Smooth muscle cell (in vitro differentiated cells): Measurements from ENCODE around the gene MRE11. TPM values are rescaled to one million over a fixed set of nuclear protein-coding genes. Genes with fewer than 3 reads are reported as not detected.

Source experiments
- DNase-seq: peaks from one replicate; lab custom pipeline; 2025; ENCODE audit not compliant: unreplicated experiment; lab: John Stamatoyannopoulos, UW
- H2AFZ ChIP-seq: fragments of 200-600 bp; sonication (generic); 2 replicates; pipeline ENCODE4 v1.6.0; 2016; ENCODE audit warnings: antibody characterized with exemption, low read depth, mild to moderate bottlenecking
- H3F3A ChIP-seq: fragments of 200-600 bp; sonication (generic); 2 replicates; pipeline ENCODE4 v1.6.0; 2017; ENCODE audit warnings: antibody characterized with exemption, low read depth
- H3K27ac ChIP-seq: fragments of 200-600 bp; sonication (generic); 2 replicates; pipeline ENCODE4 v1.5.1; 2016; ENCODE audit warnings: low read depth, mild to moderate bottlenecking
- H3K27me3 ChIP-seq: fragments of 200-600 bp; sonication (generic); 2 replicates; pipeline ENCODE4 v1.6.1; 2016; ENCODE audit warnings: low read depth, mild to moderate bottlenecking
- H3K36me3 ChIP-seq: fragments of 200-600 bp; sonication (generic); 2 replicates; pipeline ENCODE4 v1.5.1; 2016; ENCODE audit warnings: low read depth
- H3K4me1 ChIP-seq: fragments of 200-600 bp; sonication (generic); 2 replicates; pipeline ENCODE4 v1.5.1; 2016; ENCODE audit warnings: low read depth
- H3K4me2 ChIP-seq: fragments of 200-600 bp; sonication (generic); 2 replicates; pipeline ENCODE4 v1.6.0; 2016; ENCODE audit warnings: mild to moderate bottlenecking
- H3K4me3 ChIP-seq: fragments of 200-600 bp; sonication (generic); 2 replicates; pipeline ENCODE4 v1.5.1; 2016; ENCODE audit warnings: mild to moderate bottlenecking
- H3K79me2 ChIP-seq: fragments of 200-600 bp; sonication (generic); 2 replicates; pipeline ENCODE4 v1.6.0; 2016; ENCODE audit warnings: low read depth, mild to moderate bottlenecking
- H3K9ac ChIP-seq: fragments of 200-600 bp; sonication (generic); 2 replicates; pipeline ENCODE4 v1.6.0; 2016; ENCODE audit warnings: low read depth
- H3K9me3 ChIP-seq: fragments of 200-600 bp; sonication (generic); replicated peaks from 2 replicates; pipeline ENCODE4 v1.5.1; 2016; ENCODE audit warnings: low read depth
- H4K20me1 ChIP-seq: fragments of 200-600 bp; sonication (generic); 2 replicates; pipeline ENCODE4 v1.6.0; 2016; ENCODE audit warnings: low read depth
- CTCF ChIP-seq: fragments of 200-600 bp; sonication (generic); IDR thresholded peaks from 2 replicates; pipeline ENCODE4 v1.5.1; 2017; ENCODE audit warnings: borderline replicate concordance, mild to moderate bottlenecking, antibody characterized with exemption; ENCODE audit not compliant: insufficient read depth, poor library complexity, severe bottlenecking
- WGBS: methylation state at CpG from one replicate; pipeline ENCODE4 v1.1.7; 2016; ENCODE audit warnings: low lambda C conversion rate; 5-methylcytosine and 5-hydroxymethylcytosine counted together
- polyA plus RNA-seq: library from polyadenylated mRNA; unstranded; fragments of >200 nt; fragmentation: Nextera tagmentation; extraction: Ambion mirVana; gene quantifications from 2 replicates; pipeline ENCODE4 v1.2.1, GENCODE V29; 2016
- total RNA-seq: library from RNA; depleted of rRNA; stranded (reverse); fragments of >200 nt; gene quantifications from 2 replicates; pipeline ENCODE4 v1.2.3, GENCODE V29; 2014

Gene MRE11
- total and polyA plus RNA-seq, 2 experiments from 2014 or later, result 5.1 to 15.1 TPM

- Histone ChIP-seq H3F3A (no peaks in the 10 kb centered on the region), H3K27me3 (no peaks in the 10 kb centered on the region), H3K36me3 (no peaks in the 10 kb centered on the region), H4K20me1 (no peaks in the 10 kb centered on the region), H2AFZ (no peak overlapping the region), H3K4me3 (no peak overlapping the region), H3K4me2 (no peak overlapping the region), H3K9me3 (no peaks in the 10 kb centered on the region), H3K4me1 (no peaks in the 10 kb centered on the region), H3K27ac (no peak overlapping the region), H3K79me2 (no peaks in the 10 kb centered on the region), H3K9ac (no peak overlapping the region)
- DNase-seq, result no peak
- WGBS, result 97% methylated on average over 1 of the region's 1 CpG
- no peak for TF ChIP-seq CTCF
These were observed 44.6 kb downstream of the MRE11 start for GRCh38 chr11:94449029-94449428.

GRCh38 chr11:94447149-94447548 lies 46.5 kb downstream of the MRE11 start:
- Histone ChIP-seq H3K36me3 (no peaks in the 10 kb centered on the region), H3K27ac (no peak overlapping the region), H3K4me1 (no peaks in the 10 kb centered on the region), H3K27me3 (no peaks in the 10 kb centered on the region), H3K9me3 (no peaks in the 10 kb centered on the region), H4K20me1 (no peaks in the 10 kb centered on the region), H3K4me2 (no peak overlapping the region), H3K4me3 (no peak overlapping the region), H3K79me2 (no peaks in the 10 kb centered on the region), H3K9ac (no peak overlapping the region), H3F3A (no peaks in the 10 kb centered on the region), H2AFZ (no peak overlapping the region)
- no peak for DNase-seq
- TF ChIP-seq CTCF, result no peak
- WGBS, result 91% methylated on average over 4 of the region's 4 CpGs

- H3K9ac ChIP-seq, result no peak overlapping the region
- no peaks in the 10 kb centered on the region for H3K36me3 ChIP-seq
- no peaks in the 10 kb centered on the region for H3K27me3 ChIP-seq
- no peaks in the 10 kb centered on the region for H4K20me1 ChIP-seq
- no peaks in the 10 kb centered on the region for H3K4me1 ChIP-seq
- no peak overlapping the region for H2AFZ ChIP-seq
- no peak overlapping the region for H3K4me3 ChIP-seq
- DNase-seq, result no peak
- H3K4me2 ChIP-seq, result no peak overlapping the region
- H3K9me3 ChIP-seq, result no peaks in the 10 kb centered on the region
- WGBS, result 95% methylated on average over 1 of the region's 1 CpG
- TF ChIP-seq CTCF, result no peak
- no peaks in the 10 kb centered on the region for H3K79me2 ChIP-seq
- no peak overlapping the region for H3K27ac ChIP-seq
- no peaks in the 10 kb centered on the region for H3F3A ChIP-seq
These were observed 48.0 kb downstream of the MRE11 start for GRCh38 chr11:94445641-94446040.

GRCh38 chr11:94433049-94433448 lies 60.6 kb downstream of the MRE11 start:
- Histone ChIP-seq H3K4me1 (no peaks in the 10 kb centered on the region), H3K27me3 (no peaks in the 10 kb centered on the region), H3K9me3 (no peaks in the 10 kb centered on the region), H2AFZ (no peak overlapping the region), H3K4me2 (no peak overlapping the region), H3K4me3 (no peak overlapping the region), H3K36me3 (peaks cover 11% of the 10 kb centered on the region), H3F3A (no peaks in the 10 kb centered on the region), H3K9ac (no peak overlapping the region), H3K27ac (no peak overlapping the region), H3K79me2 (no peaks in the 10 kb centered on the region), H4K20me1 (no peaks in the 10 kb centered on the region)
- TF ChIP-seq CTCF, result no peak
- no peak for DNase-seq
- 62% methylated on average over 1 of the region's 1 CpG for WGBS
